Keratinocyte (primary cell): Measurements from ENCODE around the gene PTPRD. TPM values are rescaled to one million over a fixed set of nuclear protein-coding genes. Genes with fewer than 3 reads are reported as not detected.

Experiments
- DNase-seq: peaks from one replicate; pipeline ENCODE4 v3.0.0-alpha.2; 2011; ENCODE audit warnings: low read depth, missing footprints, low spot score
- FAIRE-seq: peaks from 2 replicates; lab custom pipeline; 2011; peaks lifted over from hg19 to GRCh38; lab: Jason Lieb, UNC
- H2AFZ ChIP-seq: 2 replicates; pipeline ENCODE4 v1.6.0; 2012; ENCODE audit warnings: low read length, control low read depth, inconsistent platforms; ENCODE audit not compliant: control insufficient read depth
- H3K27ac ChIP-seq: 2 replicates; pipeline ENCODE4 v1.5.1; 2011; ENCODE audit warnings: low read length; ENCODE audit not compliant: control insufficient read depth, insufficient read depth
- H3K27me3 ChIP-seq: 3 replicates; pipeline ENCODE4 v1.6.0; 2011; ENCODE audit warnings: low read length; ENCODE audit not compliant: control insufficient read depth, insufficient read depth; ENCODE audit errors: extremely low read depth
- H3K36me3 ChIP-seq, 2 experiments: 2 replicates in 1 of 2; 3 replicates in 1 of 2; pipeline ENCODE4 v1.5.1; 2011; ENCODE audit warnings: low read length in 2 of 2, mild to moderate bottlenecking in 1 of 2; ENCODE audit not compliant: control insufficient read depth in 2 of 2, insufficient read depth in 2 of 2; ENCODE audit errors: extremely low read depth in 1 of 2
- H3K4me1 ChIP-seq: 3 replicates; pipeline ENCODE4 v1.5.1; 2011; ENCODE audit warnings: low read length; ENCODE audit not compliant: control insufficient read depth, insufficient read depth; ENCODE audit errors: extremely low read depth
- H3K4me2 ChIP-seq: 3 replicates; pipeline ENCODE4 v1.6.0; 2011; ENCODE audit warnings: low read depth, low read length; ENCODE audit not compliant: control insufficient read depth, insufficient read depth; ENCODE audit errors: extremely low read depth
- H3K4me3 ChIP-seq, 3 experiments: fragments of 200-600 bp in 1 of 3; sonication (generic) in 1 of 3; 2 replicates in 2 of 3; 3 replicates in 1 of 3; pipeline ENCODE4 v1.5.1; 2011 to 2016; ENCODE audit warnings: low read length in 3 of 3, mild to moderate bottlenecking in 3 of 3, control low read depth in 2 of 3, inconsistent platforms in 1 of 3, low read depth in 1 of 3, mixed read lengths in 1 of 3, mixed run types in 1 of 3, moderate library complexity in 1 of 3; ENCODE audit not compliant: control insufficient read depth in 2 of 3, insufficient read depth in 2 of 3; ENCODE audit errors: extremely low read depth in 1 of 3
- H3K79me2 ChIP-seq: 2 replicates; pipeline ENCODE4 v1.6.0; 2012; ENCODE audit warnings: low read length; ENCODE audit not compliant: control insufficient read depth, insufficient read depth
- H3K9ac ChIP-seq: 3 replicates; pipeline ENCODE4 v1.6.0; 2011; ENCODE audit warnings: low read length; ENCODE audit not compliant: control insufficient read depth, insufficient read depth; ENCODE audit errors: extremely low read depth
- H3K9me1 ChIP-seq: 3 replicates; pipeline ENCODE4 v1.6.0; 2011; ENCODE audit warnings: low read length; ENCODE audit not compliant: control insufficient read depth, insufficient read depth; ENCODE audit errors: extremely low read depth
- H3K9me3 ChIP-seq: 2 replicates; pipeline ENCODE4 v1.5.1; 2012; ENCODE audit warnings: low read depth, low read length; ENCODE audit not compliant: control insufficient read depth
- H4K20me1 ChIP-seq: 3 replicates; pipeline ENCODE4 v1.6.0; 2011; ENCODE audit warnings: low read length; ENCODE audit not compliant: control insufficient read depth, insufficient read depth; ENCODE audit errors: extremely low read depth
- EZH2 ChIP-seq: IDR thresholded peaks from one replicate; pipeline ENCODE4 v1.6.1; 2012; ENCODE audit warnings: inconsistent platforms, mild to moderate bottlenecking, low read length, moderate library complexity
- dilution Hi-C: fragments of 300-500 bp; cut with MboI; formaldehyde crosslinking; loops from one replicate; pipeline ENCODE4 v1.7.0; 2020; ENCODE audit warnings: low sequenced_read_pairs; ENCODE audit not compliant: extremely low pct_ligation_motif_present
- polyA plus RNA-seq, 5 experiments: library from polyadenylated mRNA; depleted of rRNA in 3 of 5; stranded (reverse) in 3 of 5; stranded (forward) in 1 of 5; unstranded in 1 of 5; fragments of >200 nt; gene quantifications; 1 replicate in 1 of 5; 2 replicates in 3 of 5; 3 replicates in 1 of 5; pipeline versions ENCODE4 v1.2.1 to v1.2.3, GENCODE V29; 2011 to 2012; ENCODE audit warnings: missing spikeins in 2 of 5, low read depth in 1 of 5, low replicate concordance in 1 of 5
- TF ChIP-seq, protein P1 (sequence below), 3 experiments: IDR thresholded peaks in 1 of 3; conservative IDR thresholded peaks in 1 of 3; optimal IDR thresholded peaks in 1 of 3; 2 replicates in 2 of 3; 3 replicates in 1 of 3; pipeline versions ENCODE3 to v1.5.1; 2011; ENCODE audit warnings: low read length in 3 of 3, mild to moderate bottlenecking in 3 of 3, moderate library complexity in 2 of 3, control low read depth in 1 of 3, inconsistent platforms in 1 of 3; ENCODE audit not compliant: insufficient read depth in 2 of 3; ENCODE audit errors: extremely low read depth in 1 of 3

PTPRD gene
- polyA plus RNA-seq, 1 donor (not counting 4 experiments of a cell fraction or from before 2014, with no cell fraction given), result 0.10 TPM

DNA sequence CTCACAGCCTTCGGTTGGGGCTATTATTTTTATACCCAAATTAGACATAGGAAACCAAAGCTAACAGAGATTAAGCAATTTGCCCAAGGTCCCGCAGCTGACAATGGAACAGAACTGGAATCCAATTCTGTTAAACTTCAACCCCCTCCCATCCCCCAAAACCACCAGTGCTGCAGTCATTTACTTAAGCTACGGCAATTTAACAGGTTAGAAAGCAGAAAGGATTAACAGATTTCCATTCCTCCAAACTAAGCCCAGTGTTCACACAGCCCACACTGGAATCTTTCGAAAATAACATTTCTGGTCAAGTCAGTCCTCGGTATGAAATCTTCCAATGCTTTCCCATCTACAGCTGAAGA, 1790.2 kb downstream of the PTPRD start:
- H3K9me3 ChIP-seq, result no peaks in the 10 kb centered on the region
- DNase-seq, result no peak
- H4K20me1 ChIP-seq, result no peaks in the 10 kb centered on the region
- dilution Hi-C loops, result no loop called here
- H3K4me3 ChIP-seq, result no peak overlapping the region
- no peaks in the 10 kb centered on the region for H3K27me3 ChIP-seq
- no peak overlapping the region for H3K4me2 ChIP-seq
- no peaks in the 10 kb centered on the region for H3K9me1 ChIP-seq
- FAIRE-seq, result no peak
- H3K79me2 ChIP-seq, result no peaks in the 10 kb centered on the region
- H3K27ac ChIP-seq, result no peak overlapping the region
- no peak overlapping the region for H2AFZ ChIP-seq
- TF ChIP-seq, protein P1, sequence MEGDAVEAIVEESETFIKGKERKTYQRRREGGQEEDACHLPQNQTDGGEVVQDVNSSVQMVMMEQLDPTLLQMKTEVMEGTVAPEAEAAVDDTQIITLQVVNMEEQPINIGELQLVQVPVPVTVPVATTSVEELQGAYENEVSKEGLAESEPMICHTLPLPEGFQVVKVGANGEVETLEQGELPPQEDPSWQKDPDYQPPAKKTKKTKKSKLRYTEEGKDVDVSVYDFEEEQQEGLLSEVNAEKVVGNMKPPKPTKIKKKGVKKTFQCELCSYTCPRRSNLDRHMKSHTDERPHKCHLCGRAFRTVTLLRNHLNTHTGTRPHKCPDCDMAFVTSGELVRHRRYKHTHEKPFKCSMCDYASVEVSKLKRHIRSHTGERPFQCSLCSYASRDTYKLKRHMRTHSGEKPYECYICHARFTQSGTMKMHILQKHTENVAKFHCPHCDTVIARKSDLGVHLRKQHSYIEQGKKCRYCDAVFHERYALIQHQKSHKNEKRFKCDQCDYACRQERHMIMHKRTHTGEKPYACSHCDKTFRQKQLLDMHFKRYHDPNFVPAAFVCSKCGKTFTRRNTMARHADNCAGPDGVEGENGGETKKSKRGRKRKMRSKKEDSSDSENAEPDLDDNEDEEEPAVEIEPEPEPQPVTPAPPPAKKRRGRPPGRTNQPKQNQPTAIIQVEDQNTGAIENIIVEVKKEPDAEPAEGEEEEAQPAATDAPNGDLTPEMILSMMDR (optimal IDR thresholded peaks at IDR 0.05 in 1 of 3, IDR thresholded peaks at IDR 0.05 in 1 of 3, conservative IDR thresholded peaks at IDR 0.05 in 1 of 3; ENCODE audit: extremely low read depth in 1 of 3, insufficient read depth in 2 of 3, low read length in 3 of 3), result no peak
- no peak for TF ChIP-seq EZH2
- no peaks in the 10 kb centered on the region for H3K36me3 ChIP-seq
- H3K9ac ChIP-seq, result no peak overlapping the region
- no peaks in the 10 kb centered on the region for H3K4me1 ChIP-seq

DNA sequence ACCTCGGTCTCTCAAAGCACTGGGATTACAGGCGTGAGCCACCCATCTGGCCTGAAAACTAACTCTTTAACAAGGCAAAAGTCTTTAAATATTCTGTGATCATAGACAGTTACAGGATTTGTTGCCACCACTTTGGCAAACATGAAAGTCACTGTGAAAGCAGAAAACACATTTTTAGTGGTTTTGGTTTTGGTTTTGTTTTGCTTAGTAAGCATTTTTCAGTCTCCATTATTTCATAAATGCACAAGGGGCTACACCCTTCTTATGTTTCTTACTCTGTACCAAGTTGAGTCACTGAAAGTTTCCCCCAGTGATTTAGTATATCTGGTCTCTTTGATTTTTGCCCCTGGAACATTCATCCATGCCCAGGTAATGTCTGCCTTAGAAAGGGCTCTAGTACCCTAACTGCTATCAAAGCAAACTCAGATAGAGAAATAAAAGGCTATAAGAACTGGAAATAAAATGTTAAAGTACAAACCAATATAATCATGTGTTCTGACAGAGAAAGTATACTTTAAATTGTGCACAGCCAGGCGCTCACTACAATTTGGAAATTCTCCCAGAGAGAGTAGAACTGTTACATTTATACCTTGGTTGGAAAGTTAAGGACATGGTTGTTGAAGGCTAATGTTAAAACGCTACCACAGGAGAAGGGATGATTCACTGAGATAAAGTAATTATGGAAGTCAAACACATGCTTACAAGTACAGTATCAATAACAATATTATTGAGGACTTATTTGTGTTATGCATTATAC, 1790.7 kb downstream of the PTPRD start:
- Histone ChIP-seq H4K20me1 (no peaks in the 10 kb centered on the region), H2AFZ (no peak overlapping the region), H3K4me1 (no peaks in the 10 kb centered on the region), H3K27me3 (no peaks in the 10 kb centered on the region), H3K9me1 (no peaks in the 10 kb centered on the region), H3K27ac (no peak overlapping the region), H3K9ac (no peak overlapping the region), H3K36me3 (no peaks in the 10 kb centered on the region), H3K9me3 (no peaks in the 10 kb centered on the region), H3K4me2 (no peak overlapping the region), H3K79me2 (no peaks in the 10 kb centered on the region), H3K4me3 (no peak overlapping the region)
- TF ChIP-seq EZH2, result no peak
- TF ChIP-seq, protein P1 (optimal IDR thresholded peaks at IDR 0.05 in 1 of 3, IDR thresholded peaks at IDR 0.05 in 1 of 3, conservative IDR thresholded peaks at IDR 0.05 in 1 of 3; ENCODE audit: extremely low read depth in 1 of 3, insufficient read depth in 2 of 3, low read length in 3 of 3), result no peak
- dilution Hi-C loops, result no loop called here
- DNase-seq, result no peak
- no peak for FAIRE-seq
